ENCODE measurements around the gene OXSR1. TPM values are rescaled to one million over a fixed set of nuclear protein-coding genes. Genes with fewer than 3 reads are reported as not detected.

Gene OXSR1
- total and polyA plus RNA-seq, 9 donors = 25.5 to 36.5 (median 33.1) TPM

DNA sequence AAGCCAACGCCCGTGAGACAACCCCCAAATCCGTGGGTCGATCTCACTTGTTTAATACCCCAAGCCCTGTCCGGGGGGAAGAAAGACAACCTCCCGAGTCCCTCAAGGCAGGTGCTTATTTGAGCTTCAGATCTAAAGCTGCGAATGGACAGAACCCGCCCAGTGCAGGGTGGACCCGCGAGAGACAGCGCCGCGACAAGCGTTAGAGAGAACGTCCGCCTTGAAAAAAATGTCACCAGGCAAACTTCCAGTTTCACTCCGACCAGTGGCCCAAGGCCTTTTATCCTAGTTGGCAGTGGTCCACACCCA lies 740 bp upstream of the OXSR1 start:
- peaks cover 12% of the 10 kb centered on the region for H3K4me1 ChIP-seq (ENCODE audit: control insufficient read depth, insufficient read depth, low read length)
- no peaks in the 10 kb centered on the region for H3K27me3 ChIP-seq (ENCODE audit: control insufficient read depth, insufficient read depth, low read length)
- DNase-seq = no peak
- no peaks in the 10 kb centered on the region for H3K9me3 ChIP-seq (replicated peaks; ENCODE audit: control insufficient read depth, low read depth, low read length)
- no peaks in the 10 kb centered on the region for H3K36me3 ChIP-seq (ENCODE audit: control insufficient read depth, insufficient read depth, low read length)
- peak overlapping the region; percentile 100 for H3K27ac ChIP-seq (ENCODE audit: low read length)
- H3K4me3 ChIP-seq (ENCODE audit: low read length) = peak overlapping the region; percentile 93
- 2% methylated on average over 17 of the region's 17 CpGs for WGBS (ENCODE audit: insufficient coverage)

DNA sequence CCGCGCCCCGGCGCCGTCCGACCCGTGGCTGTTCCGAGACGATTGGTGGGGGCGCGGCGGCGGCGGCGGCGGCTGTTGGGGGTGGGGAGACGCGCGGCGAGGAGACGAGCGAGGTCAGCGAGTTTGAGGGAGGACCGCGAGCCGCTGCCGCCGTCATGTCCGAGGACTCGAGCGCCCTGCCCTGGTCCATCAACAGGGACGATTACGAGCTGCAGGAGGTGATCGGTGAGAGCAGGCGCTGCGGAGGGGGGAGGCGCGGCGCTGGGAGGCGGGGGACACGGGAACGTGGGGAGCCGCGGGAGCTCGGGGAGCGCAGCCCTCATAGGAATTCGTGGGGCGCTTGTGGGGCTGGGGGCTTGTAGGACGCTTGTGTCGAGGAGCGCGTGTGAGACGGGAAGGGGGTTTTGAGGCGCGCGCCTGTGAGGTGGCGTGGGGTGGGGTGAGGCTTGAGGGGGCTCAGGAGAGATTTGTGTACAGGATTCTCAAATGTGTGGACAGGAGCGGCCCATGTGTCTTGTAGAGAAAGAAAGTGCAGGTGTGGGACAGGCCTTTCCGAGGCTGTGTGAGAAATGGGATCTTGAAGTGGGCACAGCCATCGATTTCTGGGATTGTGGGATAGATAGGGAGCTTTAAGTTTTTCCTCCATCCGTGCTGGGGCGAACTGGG lies 518 bp downstream of the OXSR1 start:
- DNase-seq = peak; percentile 43
- Histone ChIP-seq H3K4me3 (ENCODE audit: low read length) (peak overlapping the region; percentile 93), H3K27me3 (ENCODE audit: control insufficient read depth, insufficient read depth, low read length) (no peaks in the 10 kb centered on the region), H3K36me3 (ENCODE audit: control insufficient read depth, insufficient read depth, low read length) (no peaks in the 10 kb centered on the region), H3K9me3 (replicated peaks; ENCODE audit: control insufficient read depth, low read depth, low read length) (no peaks in the 10 kb centered on the region), H3K27ac (ENCODE audit: low read length) (peak overlapping the region; percentile 100), H3K4me1 (ENCODE audit: control insufficient read depth, insufficient read depth, low read length) (peaks cover 13% of the 10 kb centered on the region)
- WGBS (ENCODE audit: insufficient coverage) = under 1% methylated on average over 57 of the region's 62 CpGs

DNA sequence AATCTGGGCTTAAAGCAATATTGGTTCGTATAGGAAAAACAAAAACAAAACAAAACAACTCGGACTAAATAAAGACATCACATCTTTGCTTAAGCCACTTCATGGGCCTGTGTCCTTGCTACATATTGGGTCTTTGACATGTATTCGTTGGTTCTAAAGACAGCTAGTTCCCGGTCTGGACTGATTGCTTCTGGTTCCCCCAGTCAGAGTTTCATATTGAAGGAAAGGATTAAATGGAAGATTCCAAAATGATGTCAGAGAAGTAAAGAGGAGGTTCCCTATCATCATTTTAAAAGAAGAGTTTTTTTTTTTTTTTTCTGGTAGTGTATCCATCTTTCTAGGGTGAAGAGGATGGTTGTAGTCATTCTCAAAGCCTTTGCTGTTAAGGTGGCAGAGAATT lies 2.3 kb downstream of the OXSR1 start:
- Histone ChIP-seq H3K36me3 (ENCODE audit: control insufficient read depth, insufficient read depth, low read length) (no peaks in the 10 kb centered on the region), H3K27ac (ENCODE audit: low read length) (no peak overlapping the region), H3K9me3 (replicated peaks; ENCODE audit: control insufficient read depth, low read depth, low read length) (no peaks in the 10 kb centered on the region), H3K27me3 (ENCODE audit: control insufficient read depth, insufficient read depth, low read length) (no peaks in the 10 kb centered on the region), H3K4me3 (ENCODE audit: low read length) (no peak overlapping the region), H3K4me1 (ENCODE audit: control insufficient read depth, insufficient read depth, low read length) (peaks cover 14% of the 10 kb centered on the region)
- no peak for DNase-seq
- WGBS (ENCODE audit: insufficient coverage) = no CpG with 5 or more reads among the region's 4 CpGs

DNA sequence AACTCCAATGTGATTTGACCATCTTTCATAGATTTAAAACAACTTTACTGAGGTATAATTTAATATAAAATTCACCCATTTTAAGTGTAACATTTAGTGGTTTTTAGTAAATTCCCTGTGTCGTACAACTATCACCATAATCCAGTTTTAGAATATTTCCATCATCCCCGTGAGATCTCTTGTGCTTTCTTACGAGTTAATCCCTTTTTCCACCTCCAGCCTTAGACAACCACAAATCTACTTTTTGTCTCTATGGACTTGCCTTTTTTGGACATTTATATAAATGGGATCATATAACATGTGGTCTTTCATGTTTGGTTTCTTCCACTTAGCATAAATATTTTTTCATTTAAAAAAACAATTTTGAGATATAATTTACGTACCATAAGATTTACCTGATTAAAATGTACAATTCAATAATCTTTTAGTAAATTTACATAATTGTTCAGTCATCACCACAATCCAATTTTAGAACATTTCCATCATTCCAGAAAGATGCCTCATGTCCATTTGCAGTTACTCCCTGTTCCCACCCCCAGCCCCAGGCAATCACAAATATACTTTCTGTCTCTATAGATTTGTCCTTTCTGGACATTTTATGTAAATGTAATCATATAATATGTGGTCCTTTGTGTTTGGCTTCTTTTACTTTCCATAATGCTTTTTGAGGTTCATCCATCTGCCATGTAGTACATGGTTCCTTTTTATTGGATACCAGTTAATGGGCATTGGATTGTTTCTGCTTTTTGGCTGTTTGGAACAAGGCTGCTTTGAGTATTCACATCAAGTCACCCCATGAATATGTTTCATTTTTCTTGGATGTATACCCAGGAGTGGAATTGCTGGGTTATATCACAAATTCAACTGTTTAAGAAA lies 3.1 kb downstream of the OXSR1 start:
- Histone ChIP-seq H3K27ac (ENCODE audit: low read length) (no peak overlapping the region), H3K9me3 (replicated peaks; ENCODE audit: control insufficient read depth, low read depth, low read length) (no peaks in the 10 kb centered on the region), H3K36me3 (ENCODE audit: control insufficient read depth, insufficient read depth, low read length) (no peaks in the 10 kb centered on the region), H3K4me1 (ENCODE audit: control insufficient read depth, insufficient read depth, low read length) (peaks cover 14% of the 10 kb centered on the region), H3K4me3 (ENCODE audit: low read length) (no peak overlapping the region), H3K27me3 (ENCODE audit: control insufficient read depth, insufficient read depth, low read length) (no peaks in the 10 kb centered on the region)
- no CpG with 5 or more reads among the region's 4 CpGs for WGBS (ENCODE audit: insufficient coverage)
- DNase-seq = no peak

DNA sequence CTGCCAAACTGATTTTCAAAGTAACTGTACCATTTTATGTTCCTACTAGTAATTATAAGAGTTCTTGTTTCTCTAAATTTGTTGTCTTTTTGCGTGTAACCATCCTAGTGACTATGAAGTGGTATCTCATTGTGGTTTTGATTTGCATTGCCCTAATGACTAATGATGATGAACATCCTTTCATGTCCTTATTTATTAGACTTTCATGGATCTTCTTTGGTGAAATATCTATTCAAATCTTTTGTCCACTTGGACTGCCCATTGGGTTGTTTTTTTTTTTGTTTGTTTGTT lies 3.6 kb downstream of the OXSR1 start:
- no peaks in the 10 kb centered on the region for H3K36me3 ChIP-seq (ENCODE audit: control insufficient read depth, insufficient read depth, low read length)
- H3K4me3 ChIP-seq (ENCODE audit: low read length) = no peak overlapping the region
- H3K9me3 ChIP-seq (replicated peaks; ENCODE audit: control insufficient read depth, low read depth, low read length) = no peaks in the 10 kb centered on the region
- no peaks in the 10 kb centered on the region for H3K27me3 ChIP-seq (ENCODE audit: control insufficient read depth, insufficient read depth, low read length)
- no CpG with 5 or more reads among the region's 1 CpG for WGBS (ENCODE audit: insufficient coverage)
- peaks cover 14% of the 10 kb centered on the region for H3K4me1 ChIP-seq (ENCODE audit: control insufficient read depth, insufficient read depth, low read length)
- DNase-seq = no peak
- no peak overlapping the region for H3K27ac ChIP-seq (ENCODE audit: low read length)

DNA sequence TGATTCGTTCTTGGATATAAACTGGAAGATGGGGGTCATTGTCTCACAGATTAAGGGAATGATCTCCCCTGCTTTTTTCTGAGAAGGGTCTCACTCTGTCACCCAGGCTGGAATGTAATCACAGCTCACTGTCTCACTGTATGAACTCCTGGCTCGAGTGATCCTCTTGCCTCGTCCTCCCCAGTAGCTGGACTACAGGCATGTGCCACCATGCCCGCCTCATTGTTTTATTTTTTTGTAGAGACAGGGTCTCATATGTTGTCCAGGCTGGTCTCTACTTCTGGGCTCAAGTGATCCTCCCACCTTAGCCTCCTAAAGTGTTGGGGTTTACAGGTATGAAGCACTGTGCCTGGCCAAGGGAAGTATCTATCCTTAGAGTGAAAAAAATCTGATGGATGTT lies 5.4 kb downstream of the OXSR1 start:
- H3K4me3 ChIP-seq (ENCODE audit: low read length) = no peak overlapping the region

DNA sequence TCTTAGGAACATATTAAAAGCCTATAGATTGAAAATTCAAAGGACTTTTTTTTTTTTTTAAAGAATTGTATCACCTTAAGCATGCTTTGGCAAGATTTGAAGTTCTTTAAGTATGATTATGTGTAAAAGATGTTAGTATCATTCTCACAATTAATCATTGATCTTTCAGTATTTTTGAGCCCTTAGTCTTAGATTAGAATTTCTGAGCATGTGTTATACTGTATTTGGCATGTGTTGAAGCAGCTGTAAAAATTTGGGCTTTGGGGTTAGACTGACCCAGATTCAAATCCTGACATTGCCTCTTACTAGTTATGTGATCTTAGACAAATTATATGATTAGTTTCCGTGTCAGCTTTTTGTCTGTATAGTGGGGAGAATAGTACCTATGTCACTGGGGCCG lies 6.3 kb downstream of the OXSR1 start:
- H3K4me3 ChIP-seq (ENCODE audit: low read length) = no peak overlapping the region
- H3K9me3 ChIP-seq (replicated peaks; ENCODE audit: control insufficient read depth, low read depth, low read length) = no peaks in the 10 kb centered on the region
- no peaks in the 10 kb centered on the region for H3K27me3 ChIP-seq (ENCODE audit: control insufficient read depth, insufficient read depth, low read length)
- no peaks in the 10 kb centered on the region for H3K36me3 ChIP-seq (ENCODE audit: control insufficient read depth, insufficient read depth, low read length)
- DNase-seq = no peak
- WGBS (ENCODE audit: insufficient coverage) = no CpG with 5 or more reads among the region's 2 CpGs
- H3K27ac ChIP-seq (ENCODE audit: low read length) = no peak overlapping the region
- H3K4me1 ChIP-seq (ENCODE audit: control insufficient read depth, insufficient read depth, low read length) = peaks cover 8% of the 10 kb centered on the region

More for the DNA sequence above, 5.4 kb downstream of the OXSR1 start:
- Histone ChIP-seq H3K4me1 (ENCODE audit: control insufficient read depth, insufficient read depth, low read length) (peaks cover 12% of the 10 kb centered on the region), H3K36me3 (ENCODE audit: control insufficient read depth, insufficient read depth, low read length) (no peaks in the 10 kb centered on the region), H3K9me3 (replicated peaks; ENCODE audit: control insufficient read depth, low read depth, low read length) (no peaks in the 10 kb centered on the region), H3K27me3 (ENCODE audit: control insufficient read depth, insufficient read depth, low read length) (no peaks in the 10 kb centered on the region), H3K27ac (ENCODE audit: low read length) (no peak overlapping the region)
- 100% methylated on average over 2 of the region's 4 CpGs for WGBS (ENCODE audit: insufficient coverage)
- DNase-seq = no peak

DNA sequence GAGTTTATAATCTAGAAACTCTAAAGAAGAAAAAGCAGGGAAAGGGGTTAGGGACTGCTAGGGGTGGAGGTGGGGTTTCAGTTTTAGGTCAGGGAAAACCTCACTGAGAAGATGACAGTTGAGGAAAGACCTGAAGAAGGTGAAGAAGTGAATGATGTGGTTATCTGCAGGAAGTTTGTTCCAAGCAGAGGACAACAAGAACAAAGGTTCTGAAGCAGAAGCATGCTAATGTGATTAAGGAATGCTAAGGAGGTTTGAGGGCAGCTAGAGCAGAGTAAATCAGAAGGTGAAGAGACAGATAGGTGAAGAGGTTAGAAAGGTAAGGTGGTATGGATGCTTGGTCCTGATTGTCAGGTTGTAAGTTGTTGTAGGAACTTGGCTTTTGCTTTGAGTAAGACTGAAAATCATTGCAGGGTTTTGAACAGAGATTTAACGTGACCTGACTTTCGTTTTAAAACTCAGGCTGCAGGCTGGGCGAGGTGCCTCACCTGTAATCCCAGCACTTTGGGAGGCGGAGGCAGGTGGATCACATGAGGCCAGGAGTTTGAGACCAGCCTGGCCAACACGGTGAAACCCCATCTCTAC lies 8.6 kb downstream of the OXSR1 start:
- Histone ChIP-seq H3K9me3 (replicated peaks; ENCODE audit: control insufficient read depth, low read depth, low read length) (no peaks in the 10 kb centered on the region), H3K27me3 (ENCODE audit: control insufficient read depth, insufficient read depth, low read length) (no peaks in the 10 kb centered on the region), H3K36me3 (ENCODE audit: control insufficient read depth, insufficient read depth, low read length) (no peaks in the 10 kb centered on the region), H3K4me1 (ENCODE audit: control insufficient read depth, insufficient read depth, low read length) (peaks cover 2% of the 10 kb centered on the region), H3K4me3 (ENCODE audit: low read length) (no peak overlapping the region), H3K27ac (ENCODE audit: low read length) (no peak overlapping the region)
- no peak for DNase-seq
- WGBS (ENCODE audit: insufficient coverage) = 75% methylated on average over 3 of the region's 5 CpGs

DNA sequence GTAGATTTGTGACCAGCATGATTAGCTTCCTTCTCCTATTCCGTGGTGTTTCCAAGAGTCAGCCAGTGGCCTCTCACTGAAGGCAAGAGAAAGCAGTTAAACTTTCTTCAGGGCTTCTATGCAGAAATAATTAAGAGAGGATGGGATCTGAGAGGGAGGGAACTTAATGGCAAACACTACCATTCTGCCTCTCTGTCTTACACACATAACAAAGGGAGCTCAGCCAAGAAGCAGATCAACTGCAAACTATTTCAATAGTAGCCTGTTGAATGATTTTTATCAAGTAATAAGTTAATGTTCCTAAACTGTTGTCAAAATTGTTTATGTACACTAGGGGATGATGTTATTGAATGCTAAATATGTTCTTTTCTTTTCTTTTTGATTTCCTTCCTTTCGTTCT lies 11.8 kb downstream of the OXSR1 start:
- WGBS (ENCODE audit: insufficient coverage) = no CpG with 5 or more reads among the region's 2 CpGs
- no peak for DNase-seq
- no peak overlapping the region for H3K27ac ChIP-seq (ENCODE audit: low read length)

DNA sequence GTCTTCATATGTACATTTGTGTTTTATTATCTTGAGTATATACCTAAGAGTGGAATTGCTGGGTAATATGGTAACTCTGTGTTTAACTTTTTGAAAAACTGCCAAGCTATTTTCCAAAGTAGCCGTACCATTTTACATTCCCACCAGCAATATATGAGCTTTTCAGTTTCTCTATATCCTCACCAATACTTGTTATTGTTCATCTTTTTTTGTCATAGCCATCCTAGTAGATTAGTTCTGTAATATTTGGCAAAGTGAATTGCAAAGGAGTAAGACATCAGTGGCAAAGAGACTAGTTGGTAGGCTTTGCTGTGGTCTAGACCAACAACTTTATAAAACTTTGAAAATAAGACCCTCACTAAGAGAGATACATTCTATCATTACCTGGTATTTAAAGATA lies 21.4 kb downstream of the OXSR1 start:
- H3K4me1 ChIP-seq (ENCODE audit: control insufficient read depth, insufficient read depth, low read length) = no peaks in the 10 kb centered on the region
- DNase-seq = no peak
- H3K27me3 ChIP-seq (ENCODE audit: control insufficient read depth, insufficient read depth, low read length) = no peaks in the 10 kb centered on the region
- no peak overlapping the region for H3K4me3 ChIP-seq (ENCODE audit: low read length)
- peaks cover 2% of the 10 kb centered on the region for H3K9me3 ChIP-seq (replicated peaks; ENCODE audit: control insufficient read depth, low read depth, low read length)
- peaks cover 11% of the 10 kb centered on the region for H3K36me3 ChIP-seq (ENCODE audit: control insufficient read depth, insufficient read depth, low read length)
- WGBS (ENCODE audit: insufficient coverage) = no CpG with 5 or more reads among the region's 1 CpG
- H3K27ac ChIP-seq (ENCODE audit: low read length) = no peak overlapping the region

More for the DNA sequence above, 11.8 kb downstream of the OXSR1 start:
- H3K4me1 ChIP-seq (ENCODE audit: control insufficient read depth, insufficient read depth, low read length) = no peaks in the 10 kb centered on the region
- H3K36me3 ChIP-seq (ENCODE audit: control insufficient read depth, insufficient read depth, low read length) = no peaks in the 10 kb centered on the region
- no peaks in the 10 kb centered on the region for H3K9me3 ChIP-seq (replicated peaks; ENCODE audit: control insufficient read depth, low read depth, low read length)
- no peaks in the 10 kb centered on the region for H3K27me3 ChIP-seq (ENCODE audit: control insufficient read depth, insufficient read depth, low read length)
- no peak overlapping the region for H3K4me3 ChIP-seq (ENCODE audit: low read length)

All from muscle of leg (tissue), 11 donors.